Brain microvascular endothelial cell (primary cell): ENCODE measurements around the gene RFXAP.

Source experiments
- DNase-seq: peaks from one replicate; pipeline ENCODE4 v3.0.0-alpha.2; 2020
- H3K27ac ChIP-seq: fragments of 250-450 bp; sonication (Bioruptor Pico); 2 replicates; pipeline ENCODE4 v1.5.1; 2020; ENCODE audit warnings: mild to moderate bottlenecking, moderate library complexity
- H3K27me3 ChIP-seq: fragments of 250-450 bp; sonication (Bioruptor Pico); replicated peaks from 2 replicates; pipeline ENCODE4 v1.5.1; 2020; ENCODE audit warnings: mild to moderate bottlenecking
- H3K36me3 ChIP-seq: fragments of 250-450 bp; sonication (Bioruptor Pico); replicated peaks from 2 replicates; pipeline ENCODE4 v1.5.1; 2020; ENCODE audit warnings: mild to moderate bottlenecking
- H3K4me3 ChIP-seq: 2 replicates; pipeline ENCODE4 v1.5.1; 2011; ENCODE audit warnings: low read depth, mild to moderate bottlenecking, control low read depth, low read length, moderate library complexity
- CTCF ChIP-seq: IDR thresholded peaks from 2 replicates; pipeline ENCODE4 v1.5.1; 2011; ENCODE audit warnings: low read depth, mild to moderate bottlenecking, moderate library complexity, low read length, control low read depth, inconsistent platforms; ENCODE audit errors: missing control alignments
- in situ Hi-C: cut with HindIII; loops from 2 replicates; pipeline ENCODE4 v1.10.0; 2017; ENCODE audit warnings: low sequenced_read_pairs, low pct_ligation_motif_present

Gene RFXAP

GRCh38 chr13:36789061-36789460, 30.0 kb upstream of the RFXAP start:
- H3K4me3 ChIP-seq, result no peak overlapping the region
- no peaks in the 10 kb centered on the region for H3K36me3 ChIP-seq
- H3K27ac ChIP-seq, result no peak overlapping the region
- in situ Hi-C loops, result no loop called here
- TF ChIP-seq CTCF, result no peak
- no peak for DNase-seq
- no peaks in the 10 kb centered on the region for H3K27me3 ChIP-seq

DNA sequence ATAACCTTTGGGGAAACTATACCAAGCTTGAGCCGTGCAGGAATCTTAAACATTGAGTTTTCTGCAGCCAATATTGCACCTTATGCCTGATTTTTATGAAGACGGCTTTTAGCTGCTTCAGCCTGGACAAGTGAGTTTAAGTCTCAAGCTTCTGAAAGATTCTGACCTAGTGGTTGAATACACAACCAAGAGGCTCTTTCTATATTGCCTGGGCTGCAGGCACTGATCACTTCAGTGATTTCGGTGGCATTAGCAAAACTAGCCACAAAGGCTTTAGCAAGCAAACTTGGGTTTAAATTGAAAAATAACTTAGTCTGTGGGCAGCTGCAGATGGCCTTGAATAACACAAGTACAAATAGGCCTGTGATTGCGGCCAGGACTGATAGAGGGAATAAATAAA, 29.3 kb upstream of the RFXAP start:
- TF ChIP-seq CTCF, result no peak
- no peak for DNase-seq
- H3K27me3 ChIP-seq, result no peaks in the 10 kb centered on the region

GRCh38 chr13:36794706-36795105, 24.3 kb upstream of the RFXAP start:
- H3K27ac ChIP-seq, result no peak overlapping the region
- in situ Hi-C loops, result no loop called here
- no peaks in the 10 kb centered on the region for H3K36me3 ChIP-seq
- TF ChIP-seq CTCF, result no peak
- DNase-seq, result no peak
- H3K27me3 ChIP-seq, result no peaks in the 10 kb centered on the region
- H3K4me3 ChIP-seq, result no peak overlapping the region

More for the DNA sequence above, 29.3 kb upstream of the RFXAP start:
- no peaks in the 10 kb centered on the region for H3K36me3 ChIP-seq
- in situ Hi-C loops, result no loop called here
- H3K27ac ChIP-seq, result no peak overlapping the region
- H3K4me3 ChIP-seq, result no peak overlapping the region

DNA sequence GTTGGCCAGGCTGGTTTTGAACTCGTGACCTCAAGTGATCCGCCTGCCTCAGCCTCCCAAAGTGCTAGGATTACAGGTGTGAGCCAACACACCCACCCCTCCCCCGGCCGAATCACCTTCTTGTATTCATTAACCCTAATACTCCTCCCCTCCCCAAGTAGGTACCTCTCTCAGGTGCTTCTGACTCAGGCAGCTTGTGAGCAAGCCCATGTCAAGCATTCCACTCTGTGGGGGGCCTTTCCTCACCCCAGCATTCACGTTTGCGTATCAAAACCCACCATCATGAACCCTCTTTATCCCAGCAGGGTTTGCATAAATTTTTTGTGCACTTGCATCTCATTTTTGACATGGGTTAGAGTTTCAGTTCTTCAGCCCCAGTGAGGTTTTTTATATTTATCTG, 23.6 kb upstream of the RFXAP start:
- TF ChIP-seq CTCF, result no peak
- H3K27ac ChIP-seq, result no peak overlapping the region
- in situ Hi-C loops, result no loop called here

GRCh38 chr13:36796052-36796451, 23.0 kb upstream of the RFXAP start:
- Histone ChIP-seq H3K4me3 (no peak overlapping the region), H3K27me3 (no peaks in the 10 kb centered on the region), H3K36me3 (no peaks in the 10 kb centered on the region), H3K27ac (no peak overlapping the region)
- in situ Hi-C loops, result no loop called here
- no peak for TF ChIP-seq CTCF
- DNase-seq, result no peak

More for the DNA sequence above, 23.6 kb upstream of the RFXAP start:
- no peak overlapping the region for H3K4me3 ChIP-seq
- DNase-seq, result no peak
- H3K36me3 ChIP-seq, result no peaks in the 10 kb centered on the region
- no peaks in the 10 kb centered on the region for H3K27me3 ChIP-seq

GRCh38 chr13:36801035-36801434, 18.0 kb upstream of the RFXAP start:
- no peak overlapping the region for H3K4me3 ChIP-seq
- in situ Hi-C loops, result no loop called here

More at GRCh38 chr13:36801035-36801434, 18.0 kb upstream of the RFXAP start:
- TF ChIP-seq CTCF, result no peak
- no peak for DNase-seq
- no peaks in the 10 kb centered on the region for H3K36me3 ChIP-seq
- H3K27ac ChIP-seq, result no peak overlapping the region
- H3K27me3 ChIP-seq, result no peaks in the 10 kb centered on the region
